Measurements from ENCODE around the gene POMT1.

POMT1 gene

DNA sequence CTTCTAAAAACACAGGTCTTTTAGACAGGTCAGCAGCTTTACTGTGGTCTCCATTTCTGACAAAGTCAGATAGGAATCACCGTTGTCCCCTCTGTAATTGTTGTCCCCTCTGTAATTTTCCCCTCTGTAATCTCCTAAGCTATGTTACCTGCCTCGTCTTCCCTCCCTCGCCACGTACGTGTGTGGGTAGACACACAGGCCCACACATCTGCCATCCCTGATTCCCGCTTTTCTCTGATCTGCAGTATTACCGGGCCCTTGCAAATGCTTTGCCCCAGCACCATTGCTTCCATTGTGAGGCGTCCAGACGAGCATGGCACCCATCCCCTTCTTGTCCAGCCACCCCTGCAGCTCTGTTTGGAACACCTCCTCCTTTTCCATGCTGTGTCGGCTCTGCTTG, 45.0 kb upstream of the POMT1 start:
- Histone ChIP-seq H3K9ac (ENCODE audit: low read length) (no peak overlapping the region), H2AFZ (ENCODE audit: low read length) (no peak overlapping the region), H3K36me3 (ENCODE audit: insufficient read depth, low read length) (peaks cover 92% of the 10 kb centered on the region), H3K9me2 (ENCODE audit: low read depth, low read length) (no peaks in the 10 kb centered on the region), H4K20me1 (ENCODE audit: insufficient read depth, low read length) (no peaks in the 10 kb centered on the region), H3K79me2 (ENCODE audit: insufficient read depth, low read length) (no peaks in the 10 kb centered on the region), H3K4me2 (ENCODE audit: low read length) (no peak overlapping the region), H3K27me3 (ENCODE audit: insufficient read depth, low read length) (no peaks in the 10 kb centered on the region), H3K27ac (ENCODE audit: low read depth, low read length, poor library complexity, severe bottlenecking) (no peak overlapping the region), H3K9me3 (ENCODE audit: low read length) (no peaks in the 10 kb centered on the region), H3K4me3 (ENCODE audit: low read depth, low read length, poor library complexity, severe bottlenecking) (no peak overlapping the region), H3F3A (ENCODE audit: insufficient read depth, low read length) (no peaks in the 10 kb centered on the region), H3K4me1 (ENCODE audit: insufficient read depth, low read length, severe bottlenecking) (no peaks in the 10 kb centered on the region)
- TF ChIP-seq, protein P1, sequence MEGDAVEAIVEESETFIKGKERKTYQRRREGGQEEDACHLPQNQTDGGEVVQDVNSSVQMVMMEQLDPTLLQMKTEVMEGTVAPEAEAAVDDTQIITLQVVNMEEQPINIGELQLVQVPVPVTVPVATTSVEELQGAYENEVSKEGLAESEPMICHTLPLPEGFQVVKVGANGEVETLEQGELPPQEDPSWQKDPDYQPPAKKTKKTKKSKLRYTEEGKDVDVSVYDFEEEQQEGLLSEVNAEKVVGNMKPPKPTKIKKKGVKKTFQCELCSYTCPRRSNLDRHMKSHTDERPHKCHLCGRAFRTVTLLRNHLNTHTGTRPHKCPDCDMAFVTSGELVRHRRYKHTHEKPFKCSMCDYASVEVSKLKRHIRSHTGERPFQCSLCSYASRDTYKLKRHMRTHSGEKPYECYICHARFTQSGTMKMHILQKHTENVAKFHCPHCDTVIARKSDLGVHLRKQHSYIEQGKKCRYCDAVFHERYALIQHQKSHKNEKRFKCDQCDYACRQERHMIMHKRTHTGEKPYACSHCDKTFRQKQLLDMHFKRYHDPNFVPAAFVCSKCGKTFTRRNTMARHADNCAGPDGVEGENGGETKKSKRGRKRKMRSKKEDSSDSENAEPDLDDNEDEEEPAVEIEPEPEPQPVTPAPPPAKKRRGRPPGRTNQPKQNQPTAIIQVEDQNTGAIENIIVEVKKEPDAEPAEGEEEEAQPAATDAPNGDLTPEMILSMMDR (IDR thresholded peaks at IDR 0.05; ENCODE audit: low read length), result no peak
- no peak for TF ChIP-seq EZH2 (IDR thresholded peaks at IDR 0.05; ENCODE audit: borderline replicate concordance, low read length)

DNA sequence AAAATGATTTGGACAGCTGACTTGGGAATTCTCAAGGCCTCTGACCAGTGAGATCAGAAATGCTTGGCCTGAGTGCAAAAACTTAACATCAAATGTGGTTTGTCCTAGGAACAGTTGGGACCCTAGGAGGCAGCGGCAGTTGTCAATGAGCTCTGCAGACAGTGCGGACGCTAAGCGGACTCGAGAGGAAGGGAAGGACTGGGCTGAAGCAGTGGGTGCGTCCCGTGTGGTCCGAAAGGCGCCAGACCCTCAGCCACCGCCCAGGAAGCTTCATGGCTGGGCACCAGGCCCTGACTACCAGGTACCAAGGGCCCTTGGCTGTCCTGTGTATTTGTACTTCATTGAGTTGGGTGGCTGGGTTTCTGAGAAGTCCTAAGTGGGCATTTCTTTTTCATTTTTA, 43.7 kb upstream of the POMT1 start:
- Histone ChIP-seq H3K9ac (ENCODE audit: low read length) (no peak overlapping the region), H4K20me1 (ENCODE audit: insufficient read depth, low read length) (no peaks in the 10 kb centered on the region), H3K4me1 (ENCODE audit: insufficient read depth, low read length, severe bottlenecking) (no peaks in the 10 kb centered on the region), H3K27ac (ENCODE audit: low read depth, low read length, poor library complexity, severe bottlenecking) (no peak overlapping the region), H3K79me2 (ENCODE audit: insufficient read depth, low read length) (no peaks in the 10 kb centered on the region), H3K9me2 (ENCODE audit: low read depth, low read length) (no peaks in the 10 kb centered on the region), H3K36me3 (ENCODE audit: insufficient read depth, low read length) (peaks cover 95% of the 10 kb centered on the region), H3K4me3 (ENCODE audit: low read depth, low read length, poor library complexity, severe bottlenecking) (no peak overlapping the region), H3F3A (ENCODE audit: insufficient read depth, low read length) (no peaks in the 10 kb centered on the region), H3K27me3 (ENCODE audit: insufficient read depth, low read length) (no peaks in the 10 kb centered on the region), H3K9me3 (ENCODE audit: low read length) (no peaks in the 10 kb centered on the region), H2AFZ (ENCODE audit: low read length) (no peak overlapping the region), H3K4me2 (ENCODE audit: low read length) (no peak overlapping the region)
- no peak for TF ChIP-seq EZH2 (IDR thresholded peaks at IDR 0.05; ENCODE audit: borderline replicate concordance, low read length)
- TF ChIP-seq, protein P1 (IDR thresholded peaks at IDR 0.05; ENCODE audit: low read length), result no peak

DNA sequence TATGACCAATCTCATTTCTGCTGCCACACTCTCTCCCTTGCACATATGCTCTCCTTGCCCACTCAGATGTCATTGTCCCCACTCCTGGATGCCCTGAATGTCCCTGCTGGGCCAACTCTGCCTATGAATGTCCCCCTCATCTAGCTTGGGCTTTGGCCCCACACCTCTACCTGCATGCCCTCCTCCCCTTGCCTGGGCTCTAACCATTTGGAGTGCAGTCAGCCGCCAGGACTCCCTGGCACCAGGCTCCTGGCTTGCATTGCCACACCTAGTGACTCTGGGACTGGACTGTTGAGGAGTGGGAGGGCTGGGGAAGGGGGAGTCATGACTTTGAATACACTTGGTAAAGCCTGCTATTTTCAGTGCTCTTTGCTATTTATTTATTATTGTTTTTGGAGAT, 41.6 kb upstream of the POMT1 start:
- TF ChIP-seq, protein P1 (IDR thresholded peaks at IDR 0.05; ENCODE audit: low read length), result no peak
- TF ChIP-seq EZH2 (IDR thresholded peaks at IDR 0.05; ENCODE audit: borderline replicate concordance, low read length), result no peak
- Histone ChIP-seq H4K20me1 (ENCODE audit: insufficient read depth, low read length) (no peaks in the 10 kb centered on the region), H3K9me3 (ENCODE audit: low read length) (no peaks in the 10 kb centered on the region), H3K27ac (ENCODE audit: low read depth, low read length, poor library complexity, severe bottlenecking) (no peak overlapping the region), H2AFZ (ENCODE audit: low read length) (no peak overlapping the region), H3K4me3 (ENCODE audit: low read depth, low read length, poor library complexity, severe bottlenecking) (no peak overlapping the region), H3K4me1 (ENCODE audit: insufficient read depth, low read length, severe bottlenecking) (no peaks in the 10 kb centered on the region), H3K36me3 (ENCODE audit: insufficient read depth, low read length) (peaks cover 96% of the 10 kb centered on the region), H3K79me2 (ENCODE audit: insufficient read depth, low read length) (no peaks in the 10 kb centered on the region), H3F3A (ENCODE audit: insufficient read depth, low read length) (no peaks in the 10 kb centered on the region), H3K9ac (ENCODE audit: low read length) (no peak overlapping the region), H3K27me3 (ENCODE audit: insufficient read depth, low read length) (no peaks in the 10 kb centered on the region), H3K9me2 (ENCODE audit: low read depth, low read length) (no peaks in the 10 kb centered on the region), H3K4me2 (ENCODE audit: low read length) (no peak overlapping the region)

Data from OCI-LY1 (cell line).